ENCODE measurements around the gene APOL6. TPM values are rescaled to one million over a fixed set of nuclear protein-coding genes. Genes with fewer than 3 reads are reported as not detected.

The APOL6 gene
- total and polyA plus RNA-seq, 2 of the 4 experiments (the other 2 are of a cell fraction), result 1.2 to 7.2 TPM

DNA sequence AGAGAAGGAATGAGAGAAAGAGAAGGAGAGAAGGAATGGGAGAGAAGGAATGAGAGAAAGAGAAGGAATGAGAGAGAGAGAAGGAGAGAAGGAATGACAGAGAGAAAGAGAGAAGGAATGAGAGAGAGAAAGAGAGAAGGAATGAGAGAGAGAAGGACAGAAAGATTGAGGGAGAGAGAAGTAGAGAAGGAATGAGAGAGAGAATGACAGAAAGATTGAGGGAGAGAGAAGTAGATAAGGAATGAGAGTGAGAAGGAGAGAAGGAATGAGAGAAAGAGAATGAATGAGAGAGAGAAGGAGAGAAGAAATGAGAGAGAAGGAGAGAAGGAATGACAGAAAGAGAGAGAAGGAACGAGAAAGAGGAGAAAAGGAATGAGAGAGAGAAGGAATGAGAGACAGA, 35.3 kb downstream of the APOL6 start:
- ATAC-seq (ENCODE audit: low read depth) (no peak), DNase-seq (no peak)
- TF ChIP-seq RAD21 (IDR thresholded peaks at IDR 0.05; ENCODE audit: low read length) (no peak), POLR2A (IDR thresholded peaks at IDR 0.05; ENCODE audit: low read depth, low read length) (no peak), CHD1 (IDR thresholded peaks at IDR 0.05; ENCODE audit: low read depth, low read length) (no peak)
- Histone ChIP-seq H2AK9ac (replicated peaks; ENCODE audit: low read depth, low read length, poor library complexity) (no peak overlapping the region), H3K27ac (ENCODE audit: insufficient read depth, low read length) (no peak overlapping the region), H3K14ac (replicated peaks; ENCODE audit: low read depth, low read length) (no peak overlapping the region), H3K4me2 (ENCODE audit: low read depth, low read length) (no peak overlapping the region), H3K4me3 (ENCODE audit: insufficient read depth, low read depth, low read length) (no peak overlapping the region), H3K23ac (ENCODE audit: low read depth, low read length) (no peak overlapping the region), H3K56ac (ENCODE audit: extremely low read depth, insufficient read depth, low read length) (no peak overlapping the region), H2BK120ac (ENCODE audit: low read depth, low read length) (no peak overlapping the region), H4K20me1 (ENCODE audit: insufficient read depth, low read length) (no peaks in the 10 kb centered on the region), H3K9me3 (ENCODE audit: control insufficient read depth, insufficient read depth, low read length) (peaks cover 3% of the 10 kb centered on the region; the same call in 1 of the 2 replicates), H2BK5ac (ENCODE audit: low read depth, low read length, poor library complexity, severe bottlenecking) (no peak overlapping the region), H4K91ac (ENCODE audit: insufficient read depth, low read depth, low read length) (no peak overlapping the region), H3K4ac (ENCODE audit: low read depth, low read length) (no peak overlapping the region), H2AK5ac (ENCODE audit: low read depth, low read length) (no peak overlapping the region), H2BK20ac (ENCODE audit: low read depth, low read length) (no peak overlapping the region), H3K36me3 (ENCODE audit: control insufficient read depth, insufficient read depth, low read length) (no peaks in the 10 kb centered on the region), H3K79me1 (ENCODE audit: low read depth in 1 of 2, low read length in 2 of 2) (no peaks in the 10 kb centered on the region), H2AFZ (replicated peaks; ENCODE audit: low read length, poor library complexity) (no peak overlapping the region), H3K9ac (ENCODE audit: low read depth, low read length) (no peak overlapping the region), H3K27me3 (ENCODE audit: control insufficient read depth, insufficient read depth, low read length) (no peaks in the 10 kb centered on the region), H4K5ac (ENCODE audit: low read depth, low read length) (no peak overlapping the region), H3K18ac (ENCODE audit: low read depth, low read length) (no peak overlapping the region), H2BK15ac (ENCODE audit: low read depth, low read length) (no peak overlapping the region), H3K9me1 (ENCODE audit: insufficient read depth, low read length) (no peaks in the 10 kb centered on the region; the same call in 1 of the 2 replicates), H4K8ac (ENCODE audit: low read depth in 2 of 2, low read length in 2 of 2) (no peak overlapping the region), H3K4me1 (ENCODE audit: control insufficient read depth, insufficient read depth, low read length) (no peaks in the 10 kb centered on the region)
- BruUV-seq (replicated peaks), result no TSS peak
- 67 to 100% methylated on average over 1 of the region's 1 CpG for WGBS, 2 experiments (ENCODE audit: extremely low coverage in 2 of 2, insufficient read length in 1 of 2)
- dilution Hi-C loops (cut with HindIII; ENCODE audit: low sequenced_read_pairs, unreplicated experiment), result no loop called here
- in situ Hi-C loops (cut with MboI; ENCODE audit: low sequenced_read_pairs), result no loop called here
- ChIA-PET POLR2A (ENCODE audit: unreplicated experiment) (no interaction called here), CTCF (interaction anchor here (0.7 to 1.7 kb wide), 2 partner anchors 25 to 441 kb away, joined by 4 to 8 read pairs; no protein-coding TSS in a partner anchor)
- intact Hi-C loops (cut with micrococcal nuclease), result no loop called here
